SW 1271 (cell line): ENCODE data around the gene GK2.

Experiments used
- DNase-seq, 2 experiments: peaks; one replicate each; lab custom pipeline; 2025; lab: John Stamatoyannopoulos, UW

Gene GK2

GRCh38 chr4:79408063-79408462 lies at the start of gene GK2:
TSS of gene GK2 (minus strand) at chr4:79408228. CDS start at chr4:79408200, 28 bp downstream.
- no peak for DNase-seq

- no peak for DNase-seq
Observed at GRCh38 chr4:79455216-79455615, 47.2 kb upstream of the GK2 start.

DNA sequence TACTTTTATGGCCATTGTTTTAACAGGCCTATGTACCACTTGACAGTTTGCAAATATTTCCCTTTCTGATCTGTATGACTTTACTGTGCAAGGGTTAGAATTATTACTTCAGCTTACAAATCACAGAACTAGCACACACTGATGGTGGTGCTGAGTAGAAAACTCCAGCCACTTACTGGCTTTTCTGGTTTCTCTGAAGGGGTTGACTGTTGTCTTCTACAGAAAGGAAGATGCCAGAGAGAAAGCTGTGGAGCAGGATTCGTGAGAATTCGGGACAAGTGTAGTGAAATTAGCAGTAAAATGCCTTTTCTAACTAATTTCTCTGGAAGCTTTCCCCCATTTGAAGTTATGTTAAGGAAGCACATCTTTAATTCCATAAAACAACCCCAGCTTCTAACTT lies 46.6 kb upstream of the GK2 start:
- no peak for DNase-seq

DNA sequence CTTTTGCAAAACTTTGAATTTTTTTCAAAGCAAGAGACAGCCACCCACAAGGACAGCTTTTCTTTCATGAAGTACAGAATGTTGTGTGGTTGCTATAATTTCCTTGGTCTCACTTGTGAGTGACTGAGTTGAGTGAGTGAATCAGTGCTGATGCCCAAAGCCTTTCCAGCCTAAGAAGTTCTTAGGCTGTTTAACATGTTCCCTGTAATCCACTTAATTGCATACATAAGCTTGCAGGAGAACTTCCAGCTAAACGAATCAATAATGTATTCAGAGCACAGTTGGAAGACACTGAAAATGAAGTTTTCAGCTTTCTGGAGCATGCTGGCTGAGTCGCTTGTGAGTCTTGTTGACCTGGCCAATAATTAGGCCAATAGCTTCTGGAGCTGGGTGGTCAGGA lies 42.0 kb upstream of the GK2 start:
- DNase-seq: no peak

GRCh38 chr4:79446145-79446544 lies 38.1 kb upstream of the GK2 start:
- no peak for DNase-seq

- DNase-seq: no peak
Observed at GRCh38 chr4:79445371-79445781, 37.3 kb upstream of the GK2 start.

DNA sequence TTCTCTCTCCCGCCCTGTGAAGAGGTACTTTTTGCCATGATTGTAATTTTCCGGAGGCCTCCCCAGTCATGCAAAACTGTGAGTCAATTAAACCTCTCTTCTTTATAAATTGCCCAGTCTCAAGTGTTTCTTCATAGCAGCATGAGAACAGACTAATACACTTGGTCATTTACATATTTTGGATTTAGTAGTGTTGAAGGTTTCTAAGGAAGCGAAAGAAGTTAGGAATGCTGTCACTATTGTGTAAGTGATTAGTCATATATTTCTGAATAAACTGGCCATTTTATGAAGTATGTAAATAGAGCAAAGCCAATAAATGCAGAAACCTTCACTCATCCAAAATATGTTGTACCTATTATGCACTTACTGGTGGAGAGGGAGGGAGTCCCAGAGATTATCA lies 34.4 kb upstream of the GK2 start:
- DNase-seq: no peak

GRCh38 chr4:79439489-79439888 lies 31.5 kb upstream of the GK2 start:
- no peak for DNase-seq

DNA sequence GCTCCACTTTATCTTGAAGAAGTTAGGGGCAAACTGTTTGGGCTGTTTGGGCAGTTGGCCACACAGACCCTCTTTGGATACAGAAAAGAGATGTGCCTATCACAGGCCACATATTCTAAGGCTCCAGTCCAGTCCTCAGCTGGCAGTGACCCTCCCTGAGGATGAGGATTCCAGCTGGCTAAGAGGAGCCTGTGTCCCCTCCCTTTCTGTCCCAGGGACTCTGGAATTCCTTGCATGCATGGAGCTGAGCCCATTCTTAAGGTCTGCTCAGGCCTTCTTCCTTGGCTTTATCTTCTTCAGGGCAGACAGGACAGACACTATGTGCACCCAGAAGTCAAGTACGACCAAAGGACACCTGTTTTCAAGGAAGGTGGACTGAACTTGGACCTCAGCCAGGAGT lies 23.8 kb upstream of the GK2 start:
- no peak for DNase-seq

- no peak for DNase-seq
Observed at GRCh38 chr4:79429113-79429903, 21.3 kb upstream of the GK2 start.

GRCh38 chr4:79426989-79427388 lies 19.0 kb upstream of the GK2 start:
- no peak for DNase-seq

GRCh38 chr4:79425586-79425985 lies 17.6 kb upstream of the GK2 start:
- no peak for DNase-seq

- DNase-seq: no peak
Observed at GRCh38 chr4:79421483-79421882, 13.5 kb upstream of the GK2 start.

- DNase-seq: no peak
Observed at GRCh38 chr4:79413886-79414285, 5.9 kb upstream of the GK2 start.

- DNase-seq: no peak
Observed at GRCh38 chr4:79413032-79413885, 5.2 kb upstream of the GK2 start.

- DNase-seq: no peak
Observed at GRCh38 chr4:79404666-79405065, 3.4 kb downstream of the GK2 start.

DNA sequence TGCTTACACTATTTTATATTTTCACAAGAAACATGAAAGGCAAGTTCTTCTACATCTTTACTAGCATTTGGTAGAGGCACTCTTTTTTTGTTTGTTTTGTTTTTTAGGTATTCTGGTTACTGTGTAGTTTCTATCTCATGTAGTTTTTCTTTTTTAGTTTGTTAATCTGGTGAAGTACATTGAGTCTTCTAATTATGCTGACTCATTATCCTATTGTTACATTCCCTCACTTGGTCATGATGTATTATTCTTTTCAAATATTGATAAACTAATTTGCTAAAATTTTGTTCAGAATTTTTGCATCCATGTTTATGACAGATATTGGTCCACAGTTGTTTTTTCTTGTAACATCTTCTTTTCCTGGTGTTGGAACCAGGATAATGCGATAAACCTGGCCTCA lies 4.7 kb downstream of the GK2 start:
- DNase-seq: no peak

DNA sequence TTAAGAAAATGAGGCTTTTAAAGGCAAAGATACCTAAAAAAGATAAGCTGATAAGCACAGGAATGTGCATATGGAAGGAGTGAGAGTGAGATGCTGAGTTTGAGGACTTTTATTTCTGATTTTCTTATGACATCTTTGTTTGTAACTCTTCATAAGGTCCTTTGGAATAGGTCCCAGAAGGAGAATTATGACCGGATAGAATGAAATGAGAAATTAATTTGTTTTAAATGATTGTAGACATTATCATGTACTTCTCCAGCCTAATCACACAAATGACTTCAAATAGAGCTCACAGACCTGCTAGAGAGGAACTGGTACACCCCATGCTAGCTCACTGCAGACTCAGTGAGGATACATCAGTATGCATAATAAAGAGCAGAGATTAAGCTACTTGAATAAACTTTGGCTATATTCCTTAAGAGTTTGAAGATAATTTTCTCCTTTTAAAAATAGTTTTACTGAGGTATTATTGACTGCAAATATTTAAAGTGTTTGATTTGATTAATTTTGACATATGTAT lies 5.6 kb downstream of the GK2 start:
- no peak for DNase-seq

DNA sequence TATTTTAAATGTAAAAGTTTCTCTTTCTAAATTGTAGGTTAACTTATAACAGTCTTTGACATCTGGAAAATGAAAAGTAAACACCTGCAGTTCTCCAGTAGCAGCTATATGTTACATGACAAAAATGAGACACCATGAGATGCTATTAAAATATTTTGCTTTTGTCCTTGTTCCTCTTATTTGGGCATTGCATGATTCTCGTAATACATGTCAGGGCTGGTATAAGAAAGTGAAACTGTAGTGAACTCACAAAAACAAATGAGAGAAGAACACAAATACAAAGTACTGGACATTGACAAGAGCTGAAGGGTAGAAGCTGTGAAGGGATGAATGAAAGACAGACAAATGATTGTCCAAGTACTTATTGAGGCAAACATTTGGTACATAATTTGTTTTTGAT lies 9.0 kb downstream of the GK2 start:
- DNase-seq: no peak

- no peak for DNase-seq
Observed at GRCh38 chr4:79397951-79398350, 10.1 kb downstream of the GK2 start.

GRCh38 chr4:79396794-79397193 lies 11.2 kb downstream of the GK2 start:
- DNase-seq: no peak

- no peak for DNase-seq
Observed at GRCh38 chr4:79395841-79396240, 12.2 kb downstream of the GK2 start.

- DNase-seq: no peak
Observed at GRCh38 chr4:79390890-79391289, 17.1 kb downstream of the GK2 start.
